ENCODE measurements around the gene TRIOBP. TPM values are rescaled to one million over a fixed set of nuclear protein-coding genes. Genes with fewer than 3 reads are reported as not detected.

TRIOBP gene
- total and polyA plus RNA-seq, 2 of the 13 experiments (the other 11 are each of a cell fraction or from before 2014, with no cell fraction given) = 6.1 to 15.4 TPM

- CTCF ChIA-PET (ENCODE audit: low intra/inter-chr PET ratio, low total read pairs) = no interaction called here
- no peak for DNase-seq (ENCODE audit: low spot score)
- WGBS (ENCODE audit: low lambda C conversion rate) = 95% methylated on average over 4 of the region's 17 CpGs
- Histone ChIP-seq H3K27me3 (ENCODE audit: control insufficient read depth in 1 of 2, insufficient read depth in 2 of 2, low read length in 2 of 2) (no peaks in the 10 kb centered on the region), H3K4me3 (replicated peaks in 1 of 3; ENCODE audit: insufficient read depth in 1 of 3, low read depth in 2 of 3, low read length in 3 of 3) (no peak overlapping the region), H3K36me3 (replicated peaks in 1 of 2; ENCODE audit: control insufficient read depth in 1 of 2, insufficient read depth in 2 of 2, low read length in 2 of 2) (peaks cover 15 to 36% of the 10 kb centered on the region in 2 experiments; a peak in 4 of 5 replicates), H3K27ac (ENCODE audit: extremely low read length, insufficient read depth, low read length) (no peak overlapping the region), H3K9me3 (ENCODE audit: low read length) (no peaks in the 10 kb centered on the region), H2AFZ (ENCODE audit: low read length) (no peak overlapping the region), H3K79me2 (ENCODE audit: insufficient read depth, low read length) (no peaks in the 10 kb centered on the region), H3K4me2 (ENCODE audit: low read depth, low read length) (no peak overlapping the region), H3K9ac (ENCODE audit: insufficient read depth, low read depth, low read length) (no peak overlapping the region), H4K20me1 (ENCODE audit: insufficient read depth, low read length) (no peaks in the 10 kb centered on the region), H3K4me1 (ENCODE audit: insufficient read depth, low read length) (0 out of 2 replicates have a peak, but pooled peaks cover 6% of the 10 kb centered on the region)
- POLR2A ChIA-PET = no interaction called here
- no peak for ATAC-seq
- BruUV-seq (replicated peaks) = no TSS peak
- in situ Hi-C loops (cut with HindIII; ENCODE audit: extremely low pct_ligation_motif_present, low pct_unique_long_range_greater_than_20kb) (no loop called here), intact Hi-C loops (cut with micrococcal nuclease; ENCODE audit: unreplicated experiment) (loop anchor here (10.0 kb wide), 1 partner anchor 154 kb away; the partner anchor contains the start of gene GCAT)
- FAIRE-seq = no peak
- TF ChIP-seq, protein P1, sequence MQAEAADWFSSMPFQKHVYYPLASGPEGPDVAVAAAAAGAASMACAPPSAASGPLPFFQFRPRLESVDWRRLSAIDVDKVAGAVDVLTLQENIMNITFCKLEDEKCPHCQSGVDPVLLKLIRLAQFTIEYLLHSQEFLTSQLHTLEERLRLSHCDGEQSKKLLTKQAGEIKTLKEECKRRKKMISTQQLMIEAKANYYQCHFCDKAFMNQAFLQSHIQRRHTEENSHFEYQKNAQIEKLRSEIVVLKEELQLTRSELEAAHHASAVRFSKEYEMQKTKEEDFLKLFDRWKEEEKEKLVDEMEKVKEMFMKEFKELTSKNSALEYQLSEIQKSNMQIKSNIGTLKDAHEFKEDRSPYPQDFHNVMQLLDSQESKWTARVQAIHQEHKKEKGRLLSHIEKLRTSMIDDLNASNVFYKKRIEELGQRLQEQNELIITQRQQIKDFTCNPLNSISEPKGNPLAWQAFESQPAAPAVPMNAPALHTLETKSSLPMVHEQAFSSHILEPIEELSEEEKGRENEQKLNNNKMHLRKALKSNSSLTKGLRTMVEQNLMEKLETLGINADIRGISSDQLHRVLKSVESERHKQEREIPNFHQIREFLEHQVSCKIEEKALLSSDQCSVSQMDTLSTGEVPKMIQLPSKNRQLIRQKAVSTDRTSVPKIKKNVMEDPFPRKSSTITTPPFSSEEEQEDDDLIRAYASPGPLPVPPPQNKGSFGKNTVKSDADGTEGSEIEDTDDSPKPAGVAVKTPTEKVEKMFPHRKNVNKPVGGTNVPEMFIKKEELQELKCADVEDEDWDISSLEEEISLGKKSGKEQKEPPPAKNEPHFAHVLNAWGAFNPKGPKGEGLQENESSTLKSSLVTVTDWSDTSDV (CRISPR knock-in tag; IDR thresholded peaks at IDR 0.05) = no peak
- TF ChIP-seq TSC22D2 (CRISPR knock-in tag; IDR thresholded peaks at IDR 0.05; ENCODE audit: borderline replicate concordance) = no peak
- TF ChIP-seq ZNF292 (CRISPR knock-in tag; IDR thresholded peaks at IDR 0.05; ENCODE audit: borderline replicate concordance, low read depth) = no peak
- TF ChIP-seq PTBP1 (IDR thresholded peaks at IDR 0.05; ENCODE audit: low read depth, low read length, poor library complexity, severe bottlenecking) = no peak
- no peak for TF ChIP-seq RERE (CRISPR knock-in tag; IDR thresholded peaks at IDR 0.05; ENCODE audit: low read depth)
- no peak for TF ChIP-seq SMARCE1 (IDR thresholded peaks at IDR 0.05; ENCODE audit: borderline replicate concordance)
- TF ChIP-seq, protein P2, sequence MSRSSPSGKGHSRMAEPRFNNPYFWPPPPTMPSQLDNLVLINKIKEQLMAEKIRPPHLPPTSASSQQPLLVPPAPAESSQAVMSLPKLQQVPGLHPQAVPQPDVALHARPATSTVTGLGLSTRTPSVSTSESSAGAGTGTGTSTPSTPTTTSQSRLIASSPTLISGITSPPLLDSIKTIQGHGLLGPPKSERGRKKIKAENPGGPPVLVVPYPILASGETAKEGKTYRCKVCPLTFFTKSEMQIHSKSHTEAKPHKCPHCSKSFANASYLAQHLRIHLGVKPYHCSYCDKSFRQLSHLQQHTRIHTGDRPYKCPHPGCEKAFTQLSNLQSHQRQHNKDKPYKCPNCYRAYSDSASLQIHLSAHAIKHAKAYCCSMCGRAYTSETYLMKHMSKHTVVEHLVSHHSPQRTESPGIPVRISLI (CRISPR knock-in tag; IDR thresholded peaks at IDR 0.05; ENCODE audit: borderline replicate concordance) = no peak
- no peak for TF ChIP-seq ZNF776 (CRISPR knock-in tag; IDR thresholded peaks at IDR 0.05)
- TF ChIP-seq FOXO4 (CRISPR knock-in tag; conservative IDR thresholded peaks at IDR 0.05) = no peak
- no peak for TF ChIP-seq ZSCAN21 (CRISPR knock-in tag; IDR thresholded peaks at IDR 0.05; ENCODE audit: borderline replicate concordance)
- TF ChIP-seq SMAD1 (CRISPR knock-in tag; IDR thresholded peaks at IDR 0.05; ENCODE audit: borderline replicate concordance, low read depth) = no peak
- no peak for TF ChIP-seq GATAD1 (CRISPR knock-in tag; IDR thresholded peaks at IDR 0.05)
These were observed 46.2 kb upstream of the TRIOBP start for GRCh38 chr22:37650463-37651136.
